SU-DHL-6 (cell line): ENCODE data around the gene NACA2.

Experiments used
- EZH2phosphoT487 ChIP-seq: fragments of 200-600 bp; sonication (generic), shearing (Covaris generic); conservative IDR thresholded peaks from 2 replicates; pipeline ENCODE4 v1.6.1; 2018; ENCODE audit warnings: mild to moderate bottlenecking, antibody characterized with exemption, low read length, moderate library complexity, mixed read lengths
- TF ChIP-seq, protein P1 (sequence below): fragments of 200-600 bp; sonication (generic); IDR thresholded peaks from one replicate; pipeline ENCODE4 v1.5.1; 2017; ENCODE audit warnings: antibody characterized with exemption, mild to moderate bottlenecking, low read length, moderate library complexity; ENCODE audit not compliant: insufficient read depth, poor library complexity, severe bottlenecking

DNA sequence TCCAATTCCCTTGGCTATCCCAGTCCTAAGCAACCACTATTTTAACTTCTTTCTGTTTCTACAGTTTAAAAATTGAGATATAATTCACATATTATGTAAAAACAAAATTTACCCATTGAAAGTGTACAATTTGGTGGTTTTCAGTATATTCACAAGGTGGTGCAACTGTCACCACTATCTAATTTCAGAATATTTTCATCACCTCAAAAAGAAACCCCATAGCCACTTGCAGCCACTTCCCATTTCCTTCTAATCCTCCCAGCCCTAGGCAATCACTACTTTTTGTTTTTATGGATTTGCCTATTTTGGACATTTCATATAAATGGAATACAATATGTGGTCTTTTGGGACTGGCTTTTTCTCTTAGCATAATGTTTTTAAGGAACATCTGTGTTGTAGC, 36.1 kb upstream of the NACA2 start:
- TF ChIP-seq, protein P1, sequence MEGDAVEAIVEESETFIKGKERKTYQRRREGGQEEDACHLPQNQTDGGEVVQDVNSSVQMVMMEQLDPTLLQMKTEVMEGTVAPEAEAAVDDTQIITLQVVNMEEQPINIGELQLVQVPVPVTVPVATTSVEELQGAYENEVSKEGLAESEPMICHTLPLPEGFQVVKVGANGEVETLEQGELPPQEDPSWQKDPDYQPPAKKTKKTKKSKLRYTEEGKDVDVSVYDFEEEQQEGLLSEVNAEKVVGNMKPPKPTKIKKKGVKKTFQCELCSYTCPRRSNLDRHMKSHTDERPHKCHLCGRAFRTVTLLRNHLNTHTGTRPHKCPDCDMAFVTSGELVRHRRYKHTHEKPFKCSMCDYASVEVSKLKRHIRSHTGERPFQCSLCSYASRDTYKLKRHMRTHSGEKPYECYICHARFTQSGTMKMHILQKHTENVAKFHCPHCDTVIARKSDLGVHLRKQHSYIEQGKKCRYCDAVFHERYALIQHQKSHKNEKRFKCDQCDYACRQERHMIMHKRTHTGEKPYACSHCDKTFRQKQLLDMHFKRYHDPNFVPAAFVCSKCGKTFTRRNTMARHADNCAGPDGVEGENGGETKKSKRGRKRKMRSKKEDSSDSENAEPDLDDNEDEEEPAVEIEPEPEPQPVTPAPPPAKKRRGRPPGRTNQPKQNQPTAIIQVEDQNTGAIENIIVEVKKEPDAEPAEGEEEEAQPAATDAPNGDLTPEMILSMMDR: no peak
- TF ChIP-seq EZH2phosphoT487: no peak
